Vagina (tissue), 2 donors: Measurements from ENCODE around the gene MACROD2. TPM values are rescaled to one million over a fixed set of nuclear protein-coding genes. Genes with fewer than 3 reads are reported as not detected.

ENCODE experiments used
- DNase-seq, 2 donors: peaks; one replicate each; pipeline ENCODE4 v3.0.0-alpha.2; 2017; ENCODE audit errors: extremely low spot score in 2 of 2
- H3K27ac ChIP-seq: fragments of 200-600 bp; sonication (generic); one replicate; pipeline ENCODE4 v1.5.1; 2019
- H3K27me3 ChIP-seq: fragments of 200-600 bp; sonication (generic); one replicate; pipeline ENCODE4 v1.5.1; 2019
- H3K36me3 ChIP-seq, 2 donors: fragments of 200-600 bp; sonication (generic); one replicate each; pipeline ENCODE4 v1.5.1; 2017 to 2019
- H3K4me1 ChIP-seq: fragments of 200-600 bp; sonication (generic); one replicate; pipeline ENCODE4 v1.5.1; 2019
- H3K4me3 ChIP-seq, 2 donors: fragments of 200-600 bp; sonication (generic); 1 replicate in 1 of 2; 2 replicates in 1 of 2; pipeline ENCODE4 v1.5.1; 2016 to 2019
- H3K9me3 ChIP-seq: fragments of 200-600 bp; sonication (generic); one replicate; pipeline ENCODE4 v1.5.1; 2019
- CTCF ChIP-seq, 3 experiments: fragments of 450-650 bp in 2 of 3; fragments of 200-600 bp in 1 of 3; sonication (generic) in 1 of 3; IDR thresholded peaks; one replicate each; pipeline ENCODE4 v1.5.1; 2017 to 2019; ENCODE audit warnings: antibody characterized with exemption in 3 of 3, mild to moderate bottlenecking in 2 of 3, moderate library complexity in 2 of 3
- POLR2A ChIP-seq, 2 donors: fragments of 450-650 bp; IDR thresholded peaks; one replicate each; pipeline ENCODE4 v1.6.1; 2017; ENCODE audit warnings: antibody characterized with exemption in 2 of 2, mild to moderate bottlenecking in 2 of 2, moderate library complexity in 2 of 2
- POLR2AphosphoS5 ChIP-seq, 2 donors: sonication (generic); formaldehyde crosslinking; IDR thresholded peaks; one replicate each; pipeline ENCODE4 v1.9.0; 2017; ENCODE audit warnings: antibody characterized with exemption in 2 of 2, mild to moderate bottlenecking in 2 of 2, low read depth in 1 of 2; ENCODE audit not compliant: insufficient read depth in 1 of 2
- intact Hi-C: fragments of 100-400 bp; cut with DNase I; formaldehyde crosslinking; loops from one replicate; pipeline ENCODE4 v1.15.1; 2023
- total RNA-seq: library from RNA; depleted of rRNA; stranded (reverse); fragments of >200 nt; gene quantifications from one replicate; pipeline ENCODE4 v1.2.3, GENCODE V29; 2016

MACROD2 gene
- total RNA-seq, 1 donor from 2014 or later: 12.5 TPM

GRCh38 chr20:14861028-14861699 is 865.8 kb downstream of the MACROD2 start:
- DNase-seq: no peak
- Histone ChIP-seq H3K9me3 (no peaks in the 10 kb centered on the region), H3K27ac (no peak overlapping the region), H3K36me3 (no peaks in the 10 kb centered on the region), H3K4me1 (no peaks in the 10 kb centered on the region), H3K27me3 (no peaks in the 10 kb centered on the region), H3K4me3 (no peak overlapping the region)
- no peak for TF ChIP-seq POLR2AphosphoS5 (IDR thresholded peaks at IDR 0.05; ENCODE audit: insufficient read depth in 1 of 2, low read depth in 1 of 2)
- intact Hi-C loops: no loop called here

GRCh38 chr20:14865169-14865568 is 869.9 kb downstream of the MACROD2 start:
- Histone ChIP-seq H3K36me3 (no peaks in the 10 kb centered on the region), H3K9me3 (no peaks in the 10 kb centered on the region), H3K27me3 (no peaks in the 10 kb centered on the region), H3K4me3 (no peak overlapping the region), H3K27ac (no peak overlapping the region), H3K4me1 (no peaks in the 10 kb centered on the region)
- TF ChIP-seq POLR2AphosphoS5 (IDR thresholded peaks at IDR 0.05; ENCODE audit: insufficient read depth in 1 of 2, low read depth in 1 of 2) (no peak), CTCF (IDR thresholded peaks at IDR 0.05) (no peak), POLR2A (IDR thresholded peaks at IDR 0.05) (no peak)
- intact Hi-C loops: no loop called here
- DNase-seq: no peak

- TF ChIP-seq POLR2A (IDR thresholded peaks at IDR 0.05) (no peak), POLR2AphosphoS5 (IDR thresholded peaks at IDR 0.05; ENCODE audit: insufficient read depth in 1 of 2, low read depth in 1 of 2) (no peak), CTCF (IDR thresholded peaks at IDR 0.05) (no peak)
These were observed 870.4 kb downstream of the MACROD2 start for GRCh38 chr20:14865731-14866130.

GRCh38 chr20:14866841-14867514 is 871.7 kb downstream of the MACROD2 start:
- H3K27ac ChIP-seq: no peak overlapping the region
- DNase-seq: no peak
- H3K4me3 ChIP-seq: no peak overlapping the region
- no peaks in the 10 kb centered on the region for H3K27me3 ChIP-seq
- no peaks in the 10 kb centered on the region for H3K9me3 ChIP-seq
- intact Hi-C loops: no loop called here
- TF ChIP-seq POLR2AphosphoS5 (IDR thresholded peaks at IDR 0.05; ENCODE audit: insufficient read depth in 1 of 2, low read depth in 1 of 2) (no peak), POLR2A (IDR thresholded peaks at IDR 0.05) (no peak), CTCF (IDR thresholded peaks at IDR 0.05) (no peak)
- H3K36me3 ChIP-seq: no peaks in the 10 kb centered on the region
- H3K4me1 ChIP-seq: no peaks in the 10 kb centered on the region

More at GRCh38 chr20:14865731-14866130, 870.4 kb downstream of the MACROD2 start:
- Histone ChIP-seq H3K4me1 (no peaks in the 10 kb centered on the region), H3K9me3 (no peaks in the 10 kb centered on the region), H3K4me3 (no peak overlapping the region), H3K27ac (no peak overlapping the region), H3K36me3 (no peaks in the 10 kb centered on the region), H3K27me3 (no peaks in the 10 kb centered on the region)
- DNase-seq: no peak
- intact Hi-C loops: no loop called here

- intact Hi-C loops: no loop called here
- no peak for DNase-seq
- Histone ChIP-seq H3K27ac (no peak overlapping the region), H3K9me3 (no peaks in the 10 kb centered on the region), H3K4me3 (no peak overlapping the region), H3K36me3 (no peaks in the 10 kb centered on the region), H3K4me1 (peaks cover 6% of the 10 kb centered on the region), H3K27me3 (no peaks in the 10 kb centered on the region)
- no peak for TF ChIP-seq CTCF (IDR thresholded peaks at IDR 0.05)
- TF ChIP-seq POLR2A (IDR thresholded peaks at IDR 0.05): no peak
- no peak for TF ChIP-seq POLR2AphosphoS5 (IDR thresholded peaks at IDR 0.05; ENCODE audit: insufficient read depth in 1 of 2, low read depth in 1 of 2)
These were observed 882.1 kb downstream of the MACROD2 start for GRCh38 chr20:14877301-14878028.
